Left lung (tissue), 10 donors: ENCODE data around the gene KCNH2. TPM values are rescaled to one million over a fixed set of nuclear protein-coding genes. Genes with fewer than 3 reads are reported as not detected.
"Not testable (repeated sequence)": the region's sequence is repeated elsewhere in the genome, so short reads cannot be mapped to it uniquely, and the experiment has no call there.

Experiments used
- ATAC-seq: fragments of 200-7000 bp; cut with Tn5 transposase; one replicate; pipeline ENCODE4 v1.9.1; 2020; ENCODE audit warnings: moderate library complexity
- DNase-seq, 4 donors: peaks; one replicate each; pipeline ENCODE4 v3.0.0-alpha.2; 2013 to 2020
- H3K27ac ChIP-seq, 2 donors: fragments of 200-600 bp; sonication (generic) in 1 of 2; one replicate each; pipeline versions ENCODE4 v1.5.0 to v1.8.0; 2020 to 2021
- H3K27me3 ChIP-seq, 2 donors: fragments of 200-600 bp; sonication (generic) in 1 of 2; one replicate each; pipeline versions ENCODE4 v1.5.0 to v1.8.0; 2020 to 2021
- H3K36me3 ChIP-seq, 2 donors: fragments of 200-600 bp; sonication (generic) in 1 of 2; one replicate each; pipeline versions ENCODE4 v1.5.0 to v1.8.0; 2020 to 2021
- H3K4me1 ChIP-seq, 2 donors: fragments of 200-600 bp; one replicate each; pipeline ENCODE4 v1.8.0; 2021
- H3K4me3 ChIP-seq, 2 donors: fragments of 200-600 bp; sonication (generic) in 1 of 2; one replicate each; pipeline versions ENCODE4 v1.5.0 to v1.8.0; 2020 to 2021; ENCODE audit warnings: mild to moderate bottlenecking in 1 of 2
- H3K9me3 ChIP-seq, 2 donors: fragments of 200-600 bp; sonication (generic) in 1 of 2; one replicate each; pipeline versions ENCODE4 v1.5.0 to v1.8.0; 2020 to 2021
- intact Hi-C, 2 donors: fragments of 100-400 bp; cut with DNase I; formaldehyde crosslinking; loops; one replicate each; pipeline versions ENCODE4 v1.11.2 to v1.14.2; 2022
- polyA plus RNA-seq, 6 donors: library from polyadenylated mRNA; unstranded; fragments of 120-200 nt; gene quantifications; one replicate each; pipeline ENCODE4 v1.2.1, GENCODE V29; 2013; ENCODE audit not compliant: insufficient read length in 6 of 6
- total RNA-seq, 2 donors: library from RNA; stranded (reverse); fragmentation: NEBNext Ultra II Directional; extraction: Animal tissue kit (Norgen Biotek cat#: 25700); gene quantifications; one replicate each; pipeline ENCODE4 v1.2.1, GENCODE V29; 2021
- TF ChIP-seq, protein P1 (sequence below), 2 donors: fragments of 200-600 bp; sonication (generic) in 1 of 2; IDR thresholded peaks; one replicate each; pipeline versions ENCODE4 v1.5.0 to v1.8.0; 2021; ENCODE audit warnings: antibody characterized with exemption in 2 of 2
- donor health status: DM: no; HTN: yes; CAD: no.
- donor health status: DM: no; HTN: no; CAD: no.

Gene KCNH2
- total and polyA plus RNA-seq, 8 donors = 0.82 to 5.3 (median 4.2) TPM

DNA sequence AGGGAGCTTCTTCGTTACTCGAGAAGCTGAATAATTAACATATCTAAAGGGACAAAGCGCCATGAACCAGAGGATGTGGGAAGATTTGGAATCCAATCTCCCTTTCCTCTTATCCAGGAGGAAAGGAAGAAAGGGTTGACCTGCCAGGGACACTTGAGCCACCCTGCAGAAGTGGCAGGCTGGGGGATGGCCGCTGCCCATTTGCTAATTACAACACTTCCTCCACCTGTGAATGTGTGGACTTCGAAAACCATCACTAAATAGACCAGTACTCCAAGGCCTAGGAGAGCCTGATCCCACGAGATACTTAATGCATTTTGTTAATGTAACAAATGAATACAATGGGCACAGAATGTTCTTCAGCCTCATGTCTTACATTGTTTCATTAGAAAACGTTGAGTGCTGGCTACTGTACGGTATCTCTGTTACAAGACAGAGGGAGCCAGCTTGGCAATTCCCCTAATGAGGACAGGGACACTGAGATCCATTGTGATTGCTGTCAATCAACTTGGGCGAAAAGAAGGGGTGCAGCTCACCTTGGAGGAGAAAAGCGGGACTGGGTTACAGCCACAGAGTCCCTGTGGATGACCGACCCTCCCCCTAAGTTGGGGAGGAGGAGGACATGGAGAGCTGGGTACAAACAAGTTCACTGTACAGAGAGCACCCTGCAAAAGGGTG, 66.4 kb downstream of the KCNH2 start:
- no peaks in the 10 kb centered on the region for H3K36me3 ChIP-seq
- H3K27ac ChIP-seq = no peak overlapping the region
- TF ChIP-seq, protein P1, sequence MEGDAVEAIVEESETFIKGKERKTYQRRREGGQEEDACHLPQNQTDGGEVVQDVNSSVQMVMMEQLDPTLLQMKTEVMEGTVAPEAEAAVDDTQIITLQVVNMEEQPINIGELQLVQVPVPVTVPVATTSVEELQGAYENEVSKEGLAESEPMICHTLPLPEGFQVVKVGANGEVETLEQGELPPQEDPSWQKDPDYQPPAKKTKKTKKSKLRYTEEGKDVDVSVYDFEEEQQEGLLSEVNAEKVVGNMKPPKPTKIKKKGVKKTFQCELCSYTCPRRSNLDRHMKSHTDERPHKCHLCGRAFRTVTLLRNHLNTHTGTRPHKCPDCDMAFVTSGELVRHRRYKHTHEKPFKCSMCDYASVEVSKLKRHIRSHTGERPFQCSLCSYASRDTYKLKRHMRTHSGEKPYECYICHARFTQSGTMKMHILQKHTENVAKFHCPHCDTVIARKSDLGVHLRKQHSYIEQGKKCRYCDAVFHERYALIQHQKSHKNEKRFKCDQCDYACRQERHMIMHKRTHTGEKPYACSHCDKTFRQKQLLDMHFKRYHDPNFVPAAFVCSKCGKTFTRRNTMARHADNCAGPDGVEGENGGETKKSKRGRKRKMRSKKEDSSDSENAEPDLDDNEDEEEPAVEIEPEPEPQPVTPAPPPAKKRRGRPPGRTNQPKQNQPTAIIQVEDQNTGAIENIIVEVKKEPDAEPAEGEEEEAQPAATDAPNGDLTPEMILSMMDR (IDR thresholded peaks at IDR 0.05) = no peak
- H3K4me1 ChIP-seq = no peaks in the 10 kb centered on the region
- no peak overlapping the region for H3K4me3 ChIP-seq
- no peak for ATAC-seq
- intact Hi-C loops = no loop called here
- DNase-seq = no peak
- peaks cover 0 to 59% of the 10 kb centered on the region in 2 donors for H3K27me3 ChIP-seq
- H3K9me3 ChIP-seq = no peaks in the 10 kb centered on the region

DNA sequence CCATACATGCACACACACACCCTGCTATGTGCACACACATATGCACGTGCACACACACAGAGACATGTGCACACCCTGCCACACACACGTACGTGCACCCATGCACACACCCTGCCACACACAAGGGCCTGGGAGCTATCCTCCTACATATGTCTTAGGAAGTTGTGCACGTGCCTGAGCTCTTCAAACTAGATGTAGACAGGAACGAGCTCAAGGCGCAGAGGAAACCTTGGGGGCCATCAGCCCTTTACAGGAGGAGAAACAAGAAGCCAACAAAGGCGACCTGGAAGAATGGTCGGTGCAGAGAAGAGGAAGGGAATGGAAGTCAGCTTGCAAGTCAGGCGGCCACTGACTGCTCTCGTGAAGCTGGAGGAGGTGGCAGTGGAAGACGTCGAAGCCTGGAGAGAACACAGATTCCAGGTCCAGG, 67.1 kb downstream of the KCNH2 start:
- no peak overlapping the region for H3K27ac ChIP-seq
- H3K27me3 ChIP-seq = peaks cover 0 to 51% of the 10 kb centered on the region in 2 donors
- H3K4me3 ChIP-seq = no peak overlapping the region
- H3K36me3 ChIP-seq = no peaks in the 10 kb centered on the region
- DNase-seq (no peak), ATAC-seq (no peak)
- no peaks in the 10 kb centered on the region for H3K4me1 ChIP-seq
- no peaks in the 10 kb centered on the region for H3K9me3 ChIP-seq
- intact Hi-C loops = no loop called here
- TF ChIP-seq, protein P1 (IDR thresholded peaks at IDR 0.05) = no peak

DNA sequence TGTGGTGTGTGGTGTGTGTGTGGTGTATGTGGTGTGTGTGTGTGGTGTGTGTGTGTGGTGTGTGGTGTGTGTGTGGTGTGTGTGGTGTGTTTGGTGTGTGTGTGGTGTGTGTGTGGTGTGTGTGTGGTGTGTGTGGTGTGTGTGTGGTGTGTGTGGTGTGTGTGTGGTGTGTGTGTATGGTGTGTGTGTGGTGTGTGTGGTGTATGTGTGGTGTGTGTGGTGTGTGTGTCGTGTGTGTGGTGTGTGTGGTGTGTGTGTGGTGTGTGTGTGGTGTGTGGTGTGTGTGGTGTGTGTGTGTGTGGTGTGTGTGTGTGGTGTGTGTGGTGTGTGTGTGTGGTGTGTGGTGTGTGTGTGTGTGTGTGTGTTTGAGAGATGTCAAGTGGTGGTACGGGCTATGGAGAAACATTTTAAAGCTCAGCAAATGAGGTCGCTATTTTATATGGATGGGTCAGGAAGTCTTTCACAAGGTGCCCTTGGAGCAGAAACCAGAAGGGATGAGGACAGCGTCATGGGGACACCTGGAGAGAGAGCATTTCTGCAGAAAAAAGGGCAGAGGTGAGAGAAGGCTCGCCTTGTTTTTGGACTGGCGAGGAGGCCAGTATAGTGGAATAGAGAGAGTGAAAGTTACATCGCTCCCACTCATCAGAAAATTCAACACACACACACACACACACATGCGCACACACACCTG, 67.7 kb downstream of the KCNH2 start:
- H3K4me3 ChIP-seq, H3K27ac ChIP-seq, H3K4me1 ChIP-seq, DNase-seq, intact Hi-C loops, ATAC-seq, H3K9me3 ChIP-seq, H3K36me3 ChIP-seq: not testable (repeated sequence)
- H3K27me3 ChIP-seq = peaks cover 0 to 46% of the 10 kb centered on the region in 2 donors

DNA sequence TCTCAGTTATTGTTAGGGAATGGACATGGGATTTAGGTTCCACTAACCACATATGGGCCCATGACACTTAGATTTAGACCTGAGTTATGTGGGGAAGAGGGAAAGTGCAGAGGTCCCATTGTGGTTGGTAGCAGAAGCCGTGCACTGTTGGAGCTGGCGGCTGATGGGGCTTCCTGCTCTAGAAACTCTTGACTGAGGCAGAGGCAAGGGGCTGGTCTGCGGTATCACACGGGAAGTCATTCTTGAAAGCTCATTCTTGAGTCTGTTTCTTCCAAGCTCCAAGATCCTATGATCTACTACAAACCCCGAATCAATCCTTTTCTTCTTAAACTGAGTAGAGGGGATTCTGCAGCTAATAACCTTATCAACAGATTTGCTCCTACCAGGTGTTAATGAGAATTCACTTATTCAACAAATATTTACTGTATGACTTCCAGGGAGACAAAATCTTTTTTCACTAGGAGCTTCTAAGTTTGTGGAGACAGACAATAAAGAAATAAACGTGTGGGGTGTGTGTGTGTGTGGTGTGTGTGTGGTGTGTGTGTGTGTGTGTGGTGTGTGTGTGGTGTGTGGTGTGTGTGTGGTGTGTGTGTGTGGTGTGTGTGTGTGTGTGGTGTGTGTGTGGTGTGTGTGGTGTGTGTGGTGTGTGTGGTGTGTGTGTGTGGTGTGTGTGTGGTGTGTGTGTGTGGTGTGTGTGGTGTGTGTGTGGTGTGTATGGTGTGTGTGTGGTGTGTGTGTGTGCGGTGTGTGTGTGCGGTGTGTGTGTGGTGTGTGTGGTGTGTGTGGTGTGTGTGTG, 68.7 kb downstream of the KCNH2 start:
- no peak for ATAC-seq
- no peak overlapping the region for H3K4me3 ChIP-seq
- no peak overlapping the region for H3K27ac ChIP-seq
- no peaks in the 10 kb centered on the region for H3K9me3 ChIP-seq
- intact Hi-C loops = no loop called here
- TF ChIP-seq, protein P1 (IDR thresholded peaks at IDR 0.05) = no peak
- H3K27me3 ChIP-seq = peaks cover 0 to 43% of the 10 kb centered on the region in 2 donors
- no peaks in the 10 kb centered on the region for H3K4me1 ChIP-seq
- no peak for DNase-seq
- H3K36me3 ChIP-seq = no peaks in the 10 kb centered on the region

DNA sequence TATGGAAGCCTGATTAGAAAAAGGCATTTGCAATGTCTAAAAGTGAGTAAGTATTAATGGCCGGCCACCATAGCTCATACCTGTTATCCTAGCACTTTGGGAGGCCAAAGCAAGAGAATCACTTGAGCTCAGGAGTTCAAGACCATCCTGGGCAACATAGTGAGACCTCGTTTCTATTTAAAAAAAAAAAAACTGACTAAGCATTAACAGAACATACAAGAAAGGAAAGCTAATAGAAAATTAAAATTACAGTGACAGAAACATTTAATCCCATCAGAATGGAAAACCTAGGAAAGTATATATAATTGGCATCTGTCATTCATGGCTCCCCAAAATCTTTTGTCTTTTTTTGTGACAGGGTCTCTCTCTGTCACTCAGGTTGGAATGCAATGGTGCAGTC, 69.9 kb downstream of the KCNH2 start:
- H3K27ac ChIP-seq = no peak overlapping the region
- H3K4me3 ChIP-seq = no peak overlapping the region
- no peaks in the 10 kb centered on the region for H3K9me3 ChIP-seq
- intact Hi-C loops = no loop called here
- TF ChIP-seq, protein P1 (IDR thresholded peaks at IDR 0.05) = no peak
- no peaks in the 10 kb centered on the region for H3K36me3 ChIP-seq
- DNase-seq = no peak
- H3K27me3 ChIP-seq = peaks cover 0 to 45% of the 10 kb centered on the region in 2 donors
- no peak for ATAC-seq
- peaks cover 0 to 7% of the 10 kb centered on the region in 2 donors for H3K4me1 ChIP-seq
